H1 (cell line): Measurements from ENCODE around the gene MBNL1. TPM values are rescaled to one million over a fixed set of nuclear protein-coding genes. Genes with fewer than 3 reads are reported as not detected.

Source experiments
- NANOG ChIP-seq: IDR thresholded peaks from 2 replicates; pipeline ENCODE4 v1.6.1; 2011; ENCODE audit warnings: low read length, low read depth, mild to moderate bottlenecking, inconsistent platforms; ENCODE audit not compliant: insufficient read depth, poor library complexity, severe bottlenecking
- RAD21 ChIP-seq, 2 experiments: IDR thresholded peaks in 1 of 2; conservative IDR thresholded peaks in 1 of 2; 2 replicates each; pipeline ENCODE4 v1.6.1; 2011; ENCODE audit warnings: low read depth in 2 of 2, low read length in 2 of 2, improper control_type of control experiment in 1 of 2, inconsistent platforms in 1 of 2, mild to moderate bottlenecking in 1 of 2, moderate library complexity in 1 of 2
- SUZ12 ChIP-seq: fragments of 200-600 bp; sonication (generic); IDR thresholded peaks from 2 replicates; pipeline ENCODE4 v1.6.1; 2012; ENCODE audit warnings: mild to moderate bottlenecking, inconsistent platforms, low read length, moderate library complexity, mixed read lengths
- TEAD4 ChIP-seq: IDR thresholded peaks from 2 replicates; pipeline ENCODE4 v1.6.1; 2012; ENCODE audit warnings: low read depth, low read length, inconsistent platforms, mixed read lengths
- polyA plus RNA-seq, 7 experiments: library from polyadenylated mRNA; depleted of rRNA in 3 of 7; stranded (reverse) in 5 of 7; unstranded in 2 of 7; fragments of >200 nt in 5 of 7; fragments of 200-250 nt in 2 of 7; gene quantifications; 1 replicate in 5 of 7; 2 replicates in 1 of 7; 4 replicates in 1 of 7; pipeline versions ENCODE4 v1.2.1 to v1.2.3, GENCODE V29; 2011 to 2013; ENCODE audit warnings: missing spikeins in 2 of 7, mixed read lengths in 2 of 7
- total RNA-seq: library from RNA; stranded (reverse); fragmentation: NEBNext Ultra II Directional; extraction: Animal tissue kit (Norgen Biotek cat#: 25700); gene quantifications from 2 replicates; pipeline ENCODE4 v1.2.1, GENCODE V29; 2021

MBNL1 gene
- total and polyA plus RNA-seq, 2 of the 8 experiments (the other 6 are each of a cell fraction or from before 2014, with no cell fraction given) = 5.0 to 16.4 TPM

GRCh38 chr3:152232001-152232400 lies 36.7 kb upstream of the MBNL1 start (continued):
- no peak for TF ChIP-seq NANOG
- no peak for TF ChIP-seq SUZ12
- no peak for TF ChIP-seq TEAD4
- no peak for TF ChIP-seq RAD21 (IDR thresholded peaks at IDR 0.05 in 1 of 2, conservative IDR thresholded peaks at IDR 0.05 in 1 of 2; ENCODE audit: low read depth in 2 of 2, low read length in 2 of 2)
- TF ChIP-seq, all 59 proteins: peak for 0
